Measurements from ENCODE around the gene OTUB1. TPM values are rescaled to one million over a fixed set of nuclear protein-coding genes. Genes with fewer than 3 reads are reported as not detected.

OTUB1 gene
- total RNA-seq, 1 experiment from 2014 or later, result 97.3 TPM

DNA sequence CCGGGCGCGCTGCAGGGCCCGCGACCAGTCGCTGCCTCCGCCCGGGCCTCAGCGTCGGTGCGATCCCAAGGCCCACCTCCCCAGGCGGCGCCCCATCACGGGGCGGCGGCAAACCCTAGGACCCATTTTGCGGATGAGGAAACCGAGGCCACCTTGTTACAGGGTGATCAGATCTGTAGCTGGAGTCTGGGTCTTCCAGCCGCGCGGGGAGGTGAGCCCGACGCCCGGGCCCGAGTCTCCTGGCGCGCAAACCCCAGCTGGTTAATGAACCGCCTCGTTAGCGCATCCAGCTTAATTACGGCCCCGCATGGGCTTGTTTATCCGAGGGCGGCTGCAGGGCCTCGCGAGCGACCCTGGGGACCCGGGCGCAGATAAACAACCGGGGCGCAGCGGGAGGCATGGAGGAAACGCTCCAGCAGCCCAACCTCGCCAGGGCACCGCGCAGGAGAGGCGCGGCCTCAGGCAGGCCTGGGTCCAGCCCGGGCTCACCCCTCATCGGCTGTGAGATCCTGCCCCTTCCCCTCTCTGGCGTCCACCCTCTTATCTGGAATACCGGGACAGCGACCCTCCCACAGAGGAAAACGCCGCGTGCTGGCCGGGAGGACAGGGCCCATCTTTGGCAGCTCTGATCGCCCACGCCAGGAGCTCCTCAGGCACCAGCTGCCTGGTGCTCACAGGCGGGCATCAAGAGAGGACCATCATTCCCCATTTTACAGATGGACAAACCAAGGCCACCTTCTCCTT lies 14.7 kb downstream of the OTUB1 start:
- in situ Hi-C loops (cut with HindIII; ENCODE audit: low pct_unique_long_range_greater_than_20kb, low sequenced_read_pairs), result no loop called here

DNA sequence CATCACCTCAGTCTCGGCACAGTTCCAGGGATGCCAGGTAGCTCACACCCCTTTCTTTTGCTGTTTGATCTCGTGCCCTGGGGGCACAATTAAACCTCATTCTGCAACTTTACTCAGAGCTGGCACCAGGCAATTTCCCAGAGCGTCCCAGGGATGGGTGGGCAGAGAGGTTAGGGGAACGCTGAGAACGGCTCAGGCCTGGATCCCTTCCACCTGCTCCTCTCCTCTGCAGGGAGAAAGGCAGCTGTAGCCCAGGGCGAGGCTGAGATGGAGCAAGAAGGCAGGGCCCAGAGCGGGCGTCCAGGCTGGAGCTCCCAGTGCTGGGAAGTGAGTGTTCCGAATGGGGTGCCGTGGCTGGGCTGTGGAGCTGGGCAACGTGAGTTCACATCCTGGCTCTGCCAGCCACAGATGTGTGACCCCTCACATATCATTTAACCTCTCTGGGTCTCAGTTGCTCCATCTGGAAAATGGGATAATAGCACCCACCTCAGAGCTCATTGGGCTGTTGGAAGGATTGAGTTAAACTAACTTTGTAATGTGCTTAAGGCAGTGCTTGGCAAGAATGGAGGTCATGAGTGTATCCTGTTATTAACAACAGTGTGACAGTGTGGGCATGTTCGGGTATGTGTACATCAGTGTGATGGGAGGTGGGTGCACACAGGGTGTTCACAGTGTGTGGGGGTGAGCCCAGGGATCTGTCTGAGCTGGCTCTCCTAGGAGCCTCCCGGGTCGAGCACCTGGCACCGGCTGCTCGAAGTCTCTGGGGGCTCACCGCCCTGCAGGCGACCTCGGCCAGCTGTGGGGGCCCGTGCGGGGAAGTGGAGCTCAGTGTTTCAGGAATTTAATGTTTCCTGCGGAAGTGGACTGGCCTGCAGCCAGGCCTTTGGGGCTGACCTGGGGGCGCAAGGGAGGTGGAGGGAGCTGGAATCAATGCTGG lies 15.5 kb downstream of the OTUB1 start:
- in situ Hi-C loops (cut with HindIII; ENCODE audit: low pct_unique_long_range_greater_than_20kb, low sequenced_read_pairs), result no loop called here

More for the DNA sequence above, 14.7 kb downstream of the OTUB1 start:
- DNase-seq (ENCODE audit: low read depth), result no peak

DNA sequence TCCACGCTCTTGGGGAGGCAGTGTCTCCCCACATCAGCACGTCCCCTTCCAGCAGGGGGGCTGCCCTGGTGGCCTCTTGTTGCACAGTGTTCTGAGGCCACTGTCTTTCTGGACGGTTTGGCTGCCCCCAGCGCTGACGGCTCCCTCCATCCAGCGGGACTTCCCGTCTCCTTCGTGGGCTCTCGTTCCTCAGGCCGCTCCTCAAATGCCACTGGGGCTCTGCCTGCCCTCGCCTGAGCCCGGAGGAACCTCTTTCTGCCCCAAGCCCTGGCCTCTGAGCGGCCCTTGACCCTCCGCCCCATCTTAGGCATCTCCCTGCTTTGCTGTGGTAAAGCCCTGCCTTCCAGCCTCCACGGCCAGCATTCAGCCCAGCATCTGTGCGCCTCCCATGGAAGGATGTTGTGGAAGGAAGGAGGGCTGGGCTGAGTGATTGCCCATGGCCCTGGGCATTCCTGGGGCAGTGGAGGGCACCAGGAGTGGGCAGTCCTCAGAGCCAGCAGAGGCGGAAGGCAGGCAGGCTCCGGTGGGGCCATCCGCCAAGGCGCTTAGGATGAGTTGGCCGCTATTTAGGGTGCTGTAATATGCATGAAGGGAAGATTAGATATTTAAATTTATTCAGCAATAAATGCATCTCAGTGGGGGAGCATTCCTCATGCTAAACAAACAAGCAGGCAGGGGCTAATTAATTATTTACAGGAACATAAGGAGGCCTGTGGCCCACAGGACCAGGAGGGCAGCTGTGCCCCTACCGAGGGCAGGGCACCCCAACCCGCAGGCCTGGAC lies 17.8 kb downstream of the OTUB1 start:
- peak; percentile 68 for DNase-seq (ENCODE audit: low read depth)
- in situ Hi-C loops (cut with HindIII; ENCODE audit: low pct_unique_long_range_greater_than_20kb, low sequenced_read_pairs), result no loop called here

More for the DNA sequence above, 15.5 kb downstream of the OTUB1 start:
- DNase-seq (ENCODE audit: low read depth), result no peak

DNA sequence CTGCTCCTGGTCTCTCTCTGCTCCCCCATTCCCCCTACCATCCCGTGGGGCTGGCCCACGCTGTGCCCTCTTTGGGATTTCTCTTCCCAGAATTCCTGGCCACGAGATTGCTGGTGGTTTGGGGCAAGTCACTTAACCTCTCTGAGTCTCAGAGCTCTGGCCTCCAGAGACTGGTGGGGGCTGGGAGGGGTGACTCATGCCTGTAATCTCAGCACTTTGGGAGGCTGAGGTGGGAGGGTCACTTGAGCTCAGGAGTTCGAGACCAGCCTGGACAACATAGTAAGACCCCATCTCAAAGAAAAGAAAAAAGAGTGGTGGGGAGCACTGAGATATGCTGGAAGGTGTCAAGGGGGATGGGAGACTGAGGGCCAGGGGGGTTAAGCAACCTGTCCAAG lies 18.3 kb downstream of the OTUB1 start:
- DNase-seq (ENCODE audit: low read depth), result no peak
- in situ Hi-C loops (cut with HindIII; ENCODE audit: low pct_unique_long_range_greater_than_20kb, low sequenced_read_pairs), result no loop called here

DNA sequence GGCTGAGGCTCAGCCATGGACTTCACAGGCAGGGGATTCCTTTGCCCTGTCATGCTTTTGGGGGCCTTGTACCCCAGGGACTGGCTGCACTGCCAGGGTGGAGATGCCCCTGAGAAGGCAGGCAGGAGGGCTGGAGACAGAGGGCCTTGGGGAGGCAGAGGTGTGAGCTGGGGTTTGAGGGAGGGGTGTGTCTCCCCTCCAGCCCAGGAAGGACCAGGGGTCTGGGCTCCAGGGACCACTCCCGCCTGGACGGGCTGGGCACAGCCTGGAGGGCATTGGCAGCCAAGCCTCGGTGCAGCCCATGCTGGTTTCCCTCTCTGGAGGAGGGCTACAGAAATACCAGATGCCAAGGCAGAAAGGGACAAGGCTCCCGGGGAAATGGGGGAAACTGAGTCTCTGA lies 19.5 kb downstream of the OTUB1 start:
- in situ Hi-C loops (cut with HindIII; ENCODE audit: low pct_unique_long_range_greater_than_20kb, low sequenced_read_pairs), result no loop called here
- no peak for DNase-seq (ENCODE audit: low read depth)

DNA sequence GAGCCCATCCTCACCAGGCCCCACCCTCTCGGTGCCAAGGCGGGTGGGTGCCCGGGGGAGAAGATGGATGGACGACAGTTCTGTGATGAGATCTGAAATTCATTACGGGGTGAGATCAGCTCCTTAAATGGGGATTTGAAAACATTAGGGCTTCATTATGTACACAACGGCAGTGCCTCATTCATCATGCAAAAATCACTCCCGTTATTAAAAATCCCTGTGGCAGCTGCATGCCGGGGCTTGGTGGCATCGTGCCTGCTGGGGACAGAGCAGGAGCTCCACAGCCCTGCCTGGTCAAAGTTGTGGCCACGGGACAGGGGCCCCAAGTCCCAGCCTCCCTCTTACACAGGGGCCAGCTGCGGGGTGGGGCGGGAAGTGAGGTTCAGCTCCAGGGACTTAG lies 20.2 kb downstream of the OTUB1 start:
- in situ Hi-C loops (cut with HindIII; ENCODE audit: low pct_unique_long_range_greater_than_20kb, low sequenced_read_pairs), result no loop called here
- no peak for DNase-seq (ENCODE audit: low read depth)

DNA sequence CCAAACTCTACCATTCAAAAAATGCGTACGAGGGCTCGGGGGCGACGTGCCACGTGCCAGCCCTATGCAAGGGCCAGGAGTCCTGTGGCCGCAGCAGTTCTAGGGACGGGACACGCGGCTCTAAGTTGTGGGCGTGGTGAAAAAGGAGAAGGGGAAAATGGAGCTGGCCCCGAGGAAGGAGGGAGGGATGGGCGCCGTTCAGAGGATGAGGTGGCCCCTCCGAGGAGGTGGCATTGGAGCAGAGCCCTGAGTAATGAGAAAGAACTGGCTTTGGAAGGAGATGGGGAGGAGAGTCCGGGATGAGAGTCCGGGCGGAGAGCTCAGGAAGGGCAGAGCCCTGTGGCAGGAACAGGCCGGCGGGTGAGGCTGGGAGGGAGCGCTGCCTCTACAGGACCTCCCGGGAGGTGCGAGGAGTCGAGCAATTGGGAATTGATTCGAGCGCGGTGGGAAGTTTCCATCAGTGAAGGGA lies 21.0 kb downstream of the OTUB1 start:
- peak; percentile 80 for DNase-seq (ENCODE audit: low read depth)
- in situ Hi-C loops (cut with HindIII; ENCODE audit: low pct_unique_long_range_greater_than_20kb, low sequenced_read_pairs), result no loop called here

DNA sequence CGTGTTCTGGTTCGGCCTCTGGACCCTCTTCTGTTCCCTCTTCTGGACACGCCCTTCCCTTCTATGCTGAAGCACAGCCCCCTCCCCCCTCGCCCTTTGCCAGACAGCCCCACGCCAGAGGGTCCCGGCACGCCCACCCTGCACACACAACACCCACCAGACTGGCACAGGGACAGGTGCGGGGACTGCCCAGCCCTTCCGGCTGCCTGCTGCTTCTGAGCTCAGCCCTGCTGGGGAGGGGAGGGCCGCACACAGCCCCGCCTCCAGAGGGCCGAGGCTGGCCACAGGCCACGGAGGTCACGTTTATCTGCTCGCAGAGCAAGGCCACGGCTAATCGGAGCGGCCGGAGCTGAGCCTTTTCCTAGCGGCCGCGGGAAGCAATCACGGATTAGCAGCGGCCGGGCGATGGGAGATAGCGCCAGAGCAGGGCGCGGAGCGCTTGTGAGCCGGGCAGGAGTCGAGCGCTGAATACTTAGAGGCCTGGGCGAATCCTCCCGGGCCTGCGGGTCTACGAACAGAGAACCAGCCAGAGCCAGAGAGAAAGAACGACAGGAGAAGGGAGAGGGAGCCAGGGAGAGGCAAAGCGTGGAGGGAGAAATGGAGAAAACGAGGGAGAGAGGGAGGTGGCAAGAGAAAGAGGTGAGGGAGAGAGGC lies 21.5 kb downstream of the OTUB1 start:
- in situ Hi-C loops (cut with HindIII; ENCODE audit: low pct_unique_long_range_greater_than_20kb, low sequenced_read_pairs), result no loop called here
- peak; percentile 74 for DNase-seq (ENCODE audit: low read depth)

DNA sequence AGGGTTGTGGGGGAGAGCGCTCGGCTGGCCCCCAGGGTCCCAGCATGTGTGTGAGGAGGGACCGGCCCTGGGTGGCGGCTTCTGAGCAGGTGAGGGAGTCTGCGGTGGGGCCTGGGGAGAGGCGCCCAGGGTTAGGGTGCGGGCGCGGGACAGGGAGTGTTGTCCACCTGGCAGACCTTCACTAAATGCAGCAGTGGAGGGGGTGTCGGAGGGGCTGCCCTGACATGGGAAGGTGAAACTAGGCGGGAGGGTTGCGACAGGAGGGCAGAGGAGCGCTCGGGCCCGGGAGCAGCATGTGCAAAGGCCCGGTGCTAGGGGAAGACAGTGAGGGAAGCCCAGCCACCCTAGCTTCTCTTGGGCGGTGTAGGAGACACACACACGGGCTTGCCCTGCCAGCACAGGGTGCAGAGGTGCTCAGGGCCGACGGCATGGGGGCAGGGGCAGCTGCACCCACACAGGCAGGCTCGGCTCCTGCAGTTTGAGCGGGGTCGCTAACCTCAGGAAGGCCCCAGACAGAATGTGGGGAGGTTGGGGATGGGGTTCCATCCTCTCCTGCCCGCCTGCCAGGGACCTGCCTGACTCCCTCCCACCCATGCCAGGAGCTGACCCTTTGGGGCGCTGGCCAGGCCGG lies 22.2 kb downstream of the OTUB1 start:
- in situ Hi-C loops (cut with HindIII; ENCODE audit: low pct_unique_long_range_greater_than_20kb, low sequenced_read_pairs), result no loop called here
- DNase-seq (ENCODE audit: low read depth), result no peak

DNA sequence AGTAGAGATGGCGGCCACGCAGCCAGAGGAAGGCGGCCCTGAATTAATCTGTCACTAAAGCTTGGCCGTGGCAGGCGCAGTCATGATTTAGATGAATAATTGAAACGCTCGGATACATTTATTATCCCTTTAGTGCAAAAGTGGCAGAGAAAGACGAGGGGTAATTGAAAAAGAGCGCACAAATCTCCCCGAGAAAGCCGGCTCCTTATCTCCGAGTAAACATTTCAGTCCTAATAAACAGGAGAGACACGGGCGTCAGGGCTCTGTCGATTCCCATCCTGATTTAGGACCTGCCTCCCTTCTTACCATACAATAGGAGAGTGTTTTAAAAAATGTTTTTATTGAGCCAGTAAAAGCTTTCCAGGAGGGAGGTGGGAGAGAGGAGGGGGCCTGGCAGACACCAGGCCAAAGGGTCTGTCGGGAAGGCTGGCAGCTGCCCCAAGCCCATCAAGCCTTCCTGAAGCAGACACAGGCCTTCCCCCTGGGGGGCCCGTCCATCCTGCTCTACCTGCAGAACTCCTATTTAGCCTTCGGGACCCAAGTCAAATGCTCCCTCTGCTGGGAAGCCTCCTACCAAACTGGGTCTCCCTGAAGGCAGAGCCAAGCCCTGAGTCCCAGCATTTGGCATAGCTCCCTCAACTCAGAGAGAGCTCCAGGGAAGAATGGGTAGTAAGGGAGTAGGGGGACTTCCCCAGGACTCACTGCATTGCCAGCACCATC lies 22.8 kb downstream of the OTUB1 start:
- in situ Hi-C loops (cut with HindIII; ENCODE audit: low pct_unique_long_range_greater_than_20kb, low sequenced_read_pairs), result no loop called here
- no peak for DNase-seq (ENCODE audit: low read depth)

DNA sequence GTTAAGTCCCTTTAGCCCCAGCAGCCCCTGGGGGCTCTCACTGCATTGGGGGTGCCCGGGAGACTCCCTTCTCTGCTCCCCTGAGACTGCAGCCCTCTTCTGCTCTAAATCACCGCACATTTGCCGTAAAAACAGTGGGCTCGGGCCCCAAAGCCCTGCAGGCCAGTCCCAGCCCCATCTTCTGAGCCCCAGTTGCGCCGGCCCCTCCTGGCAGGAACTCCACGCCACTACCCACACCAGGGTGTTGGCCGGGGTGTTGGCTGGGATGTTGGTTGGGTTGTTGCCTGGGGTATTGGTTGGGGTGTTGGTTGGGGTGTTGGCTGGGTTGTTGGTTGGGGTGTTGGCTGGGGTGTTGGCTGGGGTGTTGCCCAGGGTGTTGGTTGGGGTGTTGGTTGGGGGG lies 23.5 kb downstream of the OTUB1 start:
- no peak for DNase-seq (ENCODE audit: low read depth)
- in situ Hi-C loops (cut with HindIII; ENCODE audit: low pct_unique_long_range_greater_than_20kb, low sequenced_read_pairs), result no loop called here

DNA sequence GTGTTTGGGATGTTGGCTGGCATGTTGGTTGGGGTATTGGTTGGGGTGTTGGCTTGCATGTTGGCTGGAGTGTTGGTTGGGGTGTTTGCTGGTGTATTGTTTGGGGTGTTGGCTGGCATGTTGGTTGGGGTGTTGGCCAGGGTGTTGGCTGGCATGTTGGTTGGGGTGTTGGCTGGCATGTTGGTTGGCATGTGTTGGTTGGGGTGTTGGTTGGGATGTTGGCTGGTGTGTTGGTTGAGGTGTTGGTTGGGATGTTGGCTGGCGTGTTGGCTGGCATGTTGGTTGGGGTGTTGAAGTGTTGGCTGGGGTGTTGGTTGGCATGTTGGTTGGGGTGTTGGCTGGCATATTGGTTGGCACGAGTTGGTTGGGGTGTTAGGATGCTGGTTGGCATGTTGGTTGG lies 24.5 kb downstream of the OTUB1 start:
- in situ Hi-C loops (cut with HindIII; ENCODE audit: low pct_unique_long_range_greater_than_20kb, low sequenced_read_pairs), result no loop called here
- no peak for DNase-seq (ENCODE audit: low read depth)

DNA sequence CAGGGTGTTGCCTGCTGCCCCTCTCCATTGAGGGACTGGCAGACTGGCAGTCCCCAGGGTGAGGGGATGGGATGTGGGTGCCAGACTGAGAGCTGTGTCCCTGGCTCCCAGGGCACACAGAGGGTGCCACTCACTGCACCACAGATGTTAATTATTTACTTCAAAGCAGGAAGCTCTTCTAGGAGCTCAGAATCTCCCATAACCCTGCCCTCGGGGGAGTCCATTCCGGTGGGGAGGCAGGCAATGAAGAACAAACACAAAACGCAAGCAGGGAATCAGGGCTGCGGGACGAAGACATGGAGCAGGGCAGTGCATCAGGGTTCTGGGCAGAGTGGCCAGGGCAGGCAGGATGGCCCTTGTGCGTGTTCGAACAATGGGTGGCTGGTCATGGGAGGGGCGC lies 25.1 kb downstream of the OTUB1 start:
- in situ Hi-C loops (cut with HindIII; ENCODE audit: low pct_unique_long_range_greater_than_20kb, low sequenced_read_pairs), result no loop called here
- DNase-seq (ENCODE audit: low read depth), result no peak

DNA sequence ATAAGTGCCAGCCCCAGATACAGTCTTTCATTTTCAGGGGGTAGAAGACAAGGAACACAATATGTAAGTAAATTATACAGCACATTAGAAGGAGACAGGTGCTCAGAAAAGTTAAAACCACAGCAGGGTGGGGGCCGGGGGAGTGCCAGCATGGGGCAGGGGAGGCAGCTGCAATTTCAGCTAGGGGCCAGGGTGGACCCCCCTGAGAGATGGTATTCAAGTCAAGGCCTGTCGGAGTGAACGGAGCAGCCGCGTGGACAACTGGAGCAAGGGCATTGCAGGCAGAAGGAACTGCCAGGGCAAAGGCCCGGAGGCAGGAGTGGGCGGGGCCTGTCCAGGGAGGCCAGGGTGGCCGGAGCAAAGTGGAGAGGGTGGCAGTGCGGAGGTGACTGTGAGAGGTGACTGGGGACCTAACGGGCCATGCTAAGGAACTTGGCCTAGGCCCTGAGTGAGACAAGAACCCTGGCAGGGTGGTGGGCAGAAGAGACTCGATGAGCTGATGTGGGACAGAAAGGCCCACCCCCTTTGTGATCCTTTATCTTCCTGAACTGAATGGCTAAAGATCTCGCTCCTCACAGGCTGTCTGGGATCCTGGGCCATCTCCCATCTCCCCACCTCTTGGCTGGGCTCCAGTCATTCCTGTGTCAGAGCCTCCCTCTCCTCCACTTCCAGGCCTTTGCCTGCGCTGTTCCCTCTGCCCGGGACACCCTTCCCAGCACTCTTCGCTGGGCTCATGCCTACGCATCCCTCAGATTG lies 27.1 kb downstream of the OTUB1 start:
- in situ Hi-C loops (cut with HindIII; ENCODE audit: low pct_unique_long_range_greater_than_20kb, low sequenced_read_pairs), result no loop called here
- no peak for DNase-seq (ENCODE audit: low read depth)

DNA sequence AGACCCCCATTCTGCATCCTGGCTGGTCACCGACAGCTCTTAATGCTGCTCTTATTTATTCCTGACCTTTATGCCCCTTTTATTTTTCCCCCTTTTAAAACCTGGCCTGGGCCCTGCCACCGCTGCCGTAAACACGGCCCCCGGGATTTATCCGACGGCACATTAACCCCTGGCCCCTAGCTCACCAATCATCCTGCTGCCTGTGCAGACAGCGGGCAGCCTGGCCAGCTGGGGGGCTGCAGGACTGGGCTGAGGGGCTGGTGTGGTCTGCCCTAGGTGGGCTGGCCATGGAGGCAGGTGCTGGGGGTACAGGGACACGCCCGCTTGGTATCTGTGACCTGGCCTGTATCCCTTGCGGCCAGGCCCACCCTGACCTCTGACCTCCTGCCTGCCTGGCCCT lies 28.1 kb downstream of the OTUB1 start:
- no peak for DNase-seq (ENCODE audit: low read depth)
- in situ Hi-C loops (cut with HindIII; ENCODE audit: low pct_unique_long_range_greater_than_20kb, low sequenced_read_pairs), result no loop called here

DNA sequence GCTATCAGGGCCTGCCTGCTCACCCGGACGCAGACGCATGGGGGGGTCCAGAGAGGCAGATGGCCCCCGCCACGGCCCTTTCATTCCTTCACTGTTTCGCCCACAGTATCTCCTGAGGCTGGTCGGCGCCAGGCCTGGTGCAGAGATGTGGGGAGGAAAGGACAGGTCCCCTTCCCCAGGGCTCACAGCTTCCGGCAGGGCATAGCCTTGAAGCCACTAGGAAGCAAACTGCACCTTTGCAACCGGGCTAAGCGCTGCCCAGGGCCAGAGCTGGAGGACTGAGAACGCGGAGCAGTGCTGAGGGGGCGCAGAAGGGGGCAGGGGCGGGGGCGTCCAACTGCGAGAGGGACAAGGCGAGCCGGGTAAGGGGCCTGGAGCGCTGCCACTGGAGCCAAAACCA lies 29.3 kb downstream of the OTUB1 start:
- DNase-seq (ENCODE audit: low read depth), result no peak
- in situ Hi-C loops (cut with HindIII; ENCODE audit: low pct_unique_long_range_greater_than_20kb, low sequenced_read_pairs), result no loop called here
